ENCODE measurements around the gene SYNPR. TPM values are rescaled to one million over a fixed set of nuclear protein-coding genes. Genes with fewer than 3 reads are reported as not detected.

SYNPR gene
- polyA plus RNA-seq, 1 experiment: not detected

DNA sequence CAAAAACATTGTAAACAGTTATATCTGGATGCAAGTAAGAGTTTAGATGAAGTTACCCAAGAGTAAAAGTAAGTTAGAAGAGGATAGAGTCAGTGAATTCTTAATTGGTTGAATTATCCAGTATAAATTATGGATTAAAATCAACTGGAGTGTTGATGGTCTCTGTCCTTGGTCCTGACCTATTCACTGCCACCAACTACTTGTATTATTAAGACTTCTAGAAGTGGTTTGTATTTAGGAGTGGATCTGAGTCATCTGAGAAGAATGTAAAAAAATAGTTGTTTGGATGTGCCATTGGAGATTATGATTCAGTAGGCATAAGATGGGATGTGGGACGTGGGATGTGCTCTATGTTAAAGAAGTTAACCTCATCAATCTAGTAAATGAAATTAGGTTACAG is 86.4 kb downstream of the SYNPR start:
- POLR2A ChIA-PET: no interaction called here
- H3K27me3 ChIP-seq (ENCODE audit: control insufficient read depth, insufficient read depth, low read length): peaks cover 1% of the 10 kb centered on the region; the same call in 1 of the 2 replicates
- CTCF ChIA-PET: interaction anchor here (1.6 kb wide), 1 partner anchor 454 kb away, joined by 5 read pairs; the partner anchor contains the start of gene C3orf49
- TF ChIP-seq, protein P1, sequence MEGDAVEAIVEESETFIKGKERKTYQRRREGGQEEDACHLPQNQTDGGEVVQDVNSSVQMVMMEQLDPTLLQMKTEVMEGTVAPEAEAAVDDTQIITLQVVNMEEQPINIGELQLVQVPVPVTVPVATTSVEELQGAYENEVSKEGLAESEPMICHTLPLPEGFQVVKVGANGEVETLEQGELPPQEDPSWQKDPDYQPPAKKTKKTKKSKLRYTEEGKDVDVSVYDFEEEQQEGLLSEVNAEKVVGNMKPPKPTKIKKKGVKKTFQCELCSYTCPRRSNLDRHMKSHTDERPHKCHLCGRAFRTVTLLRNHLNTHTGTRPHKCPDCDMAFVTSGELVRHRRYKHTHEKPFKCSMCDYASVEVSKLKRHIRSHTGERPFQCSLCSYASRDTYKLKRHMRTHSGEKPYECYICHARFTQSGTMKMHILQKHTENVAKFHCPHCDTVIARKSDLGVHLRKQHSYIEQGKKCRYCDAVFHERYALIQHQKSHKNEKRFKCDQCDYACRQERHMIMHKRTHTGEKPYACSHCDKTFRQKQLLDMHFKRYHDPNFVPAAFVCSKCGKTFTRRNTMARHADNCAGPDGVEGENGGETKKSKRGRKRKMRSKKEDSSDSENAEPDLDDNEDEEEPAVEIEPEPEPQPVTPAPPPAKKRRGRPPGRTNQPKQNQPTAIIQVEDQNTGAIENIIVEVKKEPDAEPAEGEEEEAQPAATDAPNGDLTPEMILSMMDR (IDR thresholded peaks at IDR 0.05; ENCODE audit: insufficient read depth, low read depth, low read length): no peak
- no peak overlapping the region for H3K4me3 ChIP-seq (ENCODE audit: low read depth, low read length)
- no peak for DNase-seq (ENCODE audit: low read depth)
- H3K36me3 ChIP-seq (ENCODE audit: control insufficient read depth, insufficient read depth, low read length): no peaks in the 10 kb centered on the region

DNA sequence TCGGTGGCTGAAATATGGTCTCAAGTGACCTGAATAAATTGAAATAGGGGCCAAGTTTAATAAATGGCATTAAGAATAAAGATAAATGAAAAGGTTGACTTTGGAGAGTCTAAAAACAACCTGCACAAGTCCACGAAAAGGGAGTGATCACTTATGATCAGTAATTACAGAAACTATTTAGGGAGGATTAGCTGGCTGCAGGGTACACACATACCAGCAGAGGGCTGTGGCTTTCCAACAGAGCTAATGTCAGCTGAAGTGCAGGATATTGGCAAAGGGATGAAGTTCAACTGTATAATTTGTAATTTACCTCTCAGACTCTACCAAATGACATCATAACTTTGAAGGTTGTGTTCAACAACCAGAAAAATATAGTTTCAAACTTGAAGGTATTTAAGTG is 86.8 kb downstream of the SYNPR start:
- TF ChIP-seq, protein P1 (IDR thresholded peaks at IDR 0.05; ENCODE audit: insufficient read depth, low read depth, low read length): no peak
- peaks cover 1% of the 10 kb centered on the region; the same call in 1 of the 2 replicates for H3K27me3 ChIP-seq (ENCODE audit: control insufficient read depth, insufficient read depth, low read length)
- no peak overlapping the region for H3K4me3 ChIP-seq (ENCODE audit: low read depth, low read length)
- ChIA-PET CTCF (interaction anchor here (1.6 kb wide), 1 partner anchor 454 kb away, joined by 5 read pairs; the partner anchor contains the start of gene C3orf49), POLR2A (no interaction called here)
- no peaks in the 10 kb centered on the region for H3K36me3 ChIP-seq (ENCODE audit: control insufficient read depth, insufficient read depth, low read length)
- DNase-seq (ENCODE audit: low read depth): no peak

DNA sequence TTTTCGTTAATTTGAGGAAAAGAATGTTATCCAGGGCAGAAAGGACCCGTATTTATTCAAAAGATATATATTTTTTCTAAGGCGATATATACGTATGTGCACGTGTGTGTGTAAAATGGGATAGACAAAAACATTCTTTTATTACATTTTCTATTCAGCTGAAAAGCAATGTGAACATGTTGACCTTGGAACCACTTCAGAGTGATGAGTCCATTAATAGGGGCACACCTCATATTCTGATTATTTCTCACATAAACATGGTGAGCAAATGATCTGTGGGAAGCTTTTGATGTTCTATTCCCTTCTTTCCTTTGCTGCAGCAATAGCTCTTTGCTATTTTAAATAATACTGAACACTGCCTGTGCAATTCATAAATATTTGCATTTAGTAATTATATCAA is 87.6 kb downstream of the SYNPR start:
- DNase-seq (ENCODE audit: low read depth): no peak
- ChIA-PET CTCF (interaction anchor here (1.6 kb wide), 1 partner anchor 453 kb away, joined by 5 read pairs; the partner anchor contains the start of gene C3orf49), POLR2A (no interaction called here)
- TF ChIP-seq, protein P1 (IDR thresholded peaks at IDR 0.05; ENCODE audit: insufficient read depth, low read depth, low read length): no peak
- Histone ChIP-seq H3K27me3 (ENCODE audit: control insufficient read depth, insufficient read depth, low read length) (peaks cover 1% of the 10 kb centered on the region; the same call in 1 of the 2 replicates), H3K36me3 (ENCODE audit: control insufficient read depth, insufficient read depth, low read length) (no peaks in the 10 kb centered on the region), H3K4me3 (ENCODE audit: low read depth, low read length) (no peak overlapping the region)

DNA sequence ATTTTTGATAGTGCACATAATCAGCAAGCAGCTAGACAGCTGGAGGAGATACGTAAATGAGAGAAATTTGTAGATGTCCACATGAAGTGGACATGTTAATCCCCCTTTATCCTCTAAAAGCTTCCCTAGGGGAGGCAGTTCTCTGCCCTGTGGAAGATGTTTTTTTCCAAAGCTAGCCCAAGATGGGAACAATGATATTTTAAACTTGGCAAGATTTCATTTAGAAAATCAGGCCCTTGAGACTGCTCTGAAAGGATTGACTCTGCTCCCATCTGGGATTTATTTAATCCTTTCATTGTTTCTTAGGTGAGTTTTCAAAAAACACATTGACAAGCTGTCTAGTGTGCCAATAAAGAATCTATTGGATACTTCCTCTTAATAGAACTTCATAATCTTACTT is 92.0 kb downstream of the SYNPR start:
- no peak for DNase-seq (ENCODE audit: low read depth)
- no peak overlapping the region for H3K4me3 ChIP-seq (ENCODE audit: low read depth, low read length)
- TF ChIP-seq, protein P1 (IDR thresholded peaks at IDR 0.05; ENCODE audit: insufficient read depth, low read depth, low read length): no peak
- H3K27me3 ChIP-seq (ENCODE audit: control insufficient read depth, insufficient read depth, low read length): peaks cover 1% of the 10 kb centered on the region; the same call in 1 of the 2 replicates
- ChIA-PET CTCF (interaction anchor here (0.6 to 1.0 kb wide), 2 partner anchors 18 to 212 kb away, joined by 4 to 5 read pairs; no protein-coding TSS in a partner anchor), POLR2A (no interaction called here)
- H3K36me3 ChIP-seq (ENCODE audit: control insufficient read depth, insufficient read depth, low read length): no peaks in the 10 kb centered on the region

DNA sequence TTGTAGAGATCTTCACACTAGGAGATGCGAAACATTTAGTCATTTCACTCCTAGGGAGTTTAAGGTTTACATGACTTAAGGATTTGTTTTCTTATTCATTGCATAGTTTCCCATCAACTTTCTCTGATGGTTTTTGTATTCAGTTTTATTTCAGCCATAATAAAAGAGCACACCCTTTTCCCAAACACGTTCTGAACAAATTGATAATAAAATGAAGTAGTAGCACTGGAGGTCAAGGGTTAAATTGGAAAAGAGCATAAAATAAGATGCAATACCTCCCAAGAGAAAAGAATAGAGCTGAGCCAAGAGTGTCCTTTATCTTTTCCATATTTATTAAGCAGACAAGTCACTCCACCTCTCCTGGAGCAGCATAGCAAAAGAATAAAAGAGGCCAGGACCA is 104.9 kb downstream of the SYNPR start:
- ChIA-PET POLR2A (no interaction called here), CTCF (no interaction called here)
- no peak overlapping the region for H3K4me3 ChIP-seq (ENCODE audit: low read depth, low read length)
- H3K27me3 ChIP-seq (ENCODE audit: control insufficient read depth, insufficient read depth, low read length): no peaks in the 10 kb centered on the region
- H3K36me3 ChIP-seq (ENCODE audit: control insufficient read depth, insufficient read depth, low read length): no peaks in the 10 kb centered on the region
- TF ChIP-seq, protein P1 (IDR thresholded peaks at IDR 0.05; ENCODE audit: insufficient read depth, low read depth, low read length): no peak
- no peak for DNase-seq (ENCODE audit: low read depth)
